Measurements from ENCODE around the gene CHMP6. TPM values are rescaled to one million over a fixed set of nuclear protein-coding genes. Genes with fewer than 3 reads are reported as not detected.

Gene CHMP6
- total RNA-seq, 2 experiments from 2014 or later = 29.8 to 34.6 TPM

DNA sequence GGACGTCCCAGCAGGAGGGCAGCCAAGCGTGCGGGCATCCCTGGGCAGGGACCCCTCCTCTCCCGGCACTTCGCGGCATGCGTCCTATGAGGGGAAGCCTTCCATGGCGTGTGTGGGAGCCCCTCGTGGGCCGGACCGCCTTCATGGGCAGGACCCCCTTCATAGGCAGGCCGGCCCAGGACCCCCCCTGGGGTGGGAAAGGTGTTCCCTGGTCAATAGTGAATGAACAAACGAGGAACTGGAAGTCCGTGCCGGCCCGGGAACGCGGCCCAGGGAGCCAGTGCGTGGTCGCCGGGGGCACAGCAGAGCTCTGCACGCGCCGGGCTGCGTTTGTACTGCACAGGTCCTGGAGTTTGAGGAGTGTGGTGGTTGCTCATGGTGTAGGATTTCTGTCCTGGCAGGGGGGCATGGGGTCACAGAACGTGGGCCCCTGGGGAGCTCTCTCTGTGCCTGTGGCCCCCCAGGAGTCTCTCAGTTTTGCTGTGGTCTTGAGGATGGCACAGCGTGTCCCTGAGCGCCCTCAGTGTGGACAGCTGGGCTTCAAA lies 57.3 kb downstream of the CHMP6 start:
- Mint-ChIP-seq H3K27me3 (peaks cover 2% of the 10 kb centered on the region), H3K9me3 (ENCODE audit: low read depth) (no peaks in the 10 kb centered on the region), H3K4me3 (no peak overlapping the region), H3K27ac (no peak overlapping the region), H3K4me1 (peaks cover 15% of the 10 kb centered on the region), H3K36me3 (no peaks in the 10 kb centered on the region)
- DNase-seq (no peak), ATAC-seq (no peak)
- CTCF ChIA-PET = interaction anchor here (1.1 to 3.4 kb wide), 4 partner anchors 24 to 53 kb away, joined by 3 to 14 read pairs (median 7); no protein-coding TSS in a partner anchor

DNA sequence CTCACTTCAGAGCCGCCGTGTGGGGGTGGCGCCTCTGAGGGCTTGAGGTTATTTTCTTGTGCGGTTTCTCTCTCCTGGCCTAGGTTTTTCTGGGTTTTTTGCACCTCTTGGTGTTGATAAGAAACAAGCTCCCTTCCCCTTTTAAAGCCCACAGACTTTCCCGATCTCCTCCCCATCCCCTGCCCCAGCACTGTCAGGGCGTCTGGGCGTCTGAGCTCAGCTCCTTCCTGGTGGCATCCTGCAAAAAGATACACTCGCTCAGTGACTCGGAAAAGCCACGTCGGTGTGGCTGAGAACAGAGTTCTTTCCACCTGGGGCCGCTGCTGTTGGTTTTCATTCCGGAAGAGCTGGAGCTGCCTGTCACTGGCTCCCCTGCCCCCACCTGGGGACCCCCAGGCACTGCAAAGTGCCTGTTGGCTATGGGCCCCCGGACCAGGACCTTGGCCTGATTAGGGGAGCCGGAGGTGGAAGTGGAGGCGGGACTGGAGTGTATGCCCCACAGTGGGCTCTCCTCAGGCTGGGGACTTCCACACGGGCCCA lies 57.8 kb downstream of the CHMP6 start:
- Mint-ChIP-seq H3K36me3 (no peaks in the 10 kb centered on the region), H3K4me3 (no peak overlapping the region), H3K27ac (no peak overlapping the region), H3K27me3 (peaks cover 2% of the 10 kb centered on the region), H3K9me3 (ENCODE audit: low read depth) (no peaks in the 10 kb centered on the region), H3K4me1 (peaks cover 15% of the 10 kb centered on the region)
- ATAC-seq (peak; percentile 34), DNase-seq (no peak)
- CTCF ChIA-PET = interaction anchor here (1.1 to 3.4 kb wide), 4 partner anchors 24 to 53 kb away, joined by 3 to 14 read pairs (median 7); no protein-coding TSS in a partner anchor

Other genes starting within 250 kb of the CHMP6 start
- 1 to 10 TPM; 4.8 to 7.0 TPM for gene BAIAP2, start 43.3 kb downstream of the CHMP6 start, total RNA-seq
- not detected for gene PVALEF, start 173.7 kb downstream of the CHMP6 start, total RNA-seq
- gene AATK, start 174.4 kb downstream of the CHMP6 start, total RNA-seq = under 1 TPM; 0.06 to 0.26 TPM
- gene CEP131, start 231.1 kb downstream of the CHMP6 start, total RNA-seq = 10 to 100 TPM; 13.6 to 20.6 TPM
- 10 to 100 TPM; 53.6 to 56.3 TPM for gene TEPSIN, start 247.2 kb downstream of the CHMP6 start, total RNA-seq
- 10 to 100 TPM; 41.6 to 53.7 TPM for gene NDUFAF8, start 247.5 kb downstream of the CHMP6 start, total RNA-seq